ENCODE results near the gene TMEM97. TPM values are rescaled to one million over a fixed set of nuclear protein-coding genes. Genes with fewer than 3 reads are reported as not detected.
A peak's percentile ranks its signal among the peaks of the same experiment; 100 is the strongest.

Gene TMEM97
- 3.7 TPM for total RNA-seq (2013)
- polyA plus RNA-seq, result 1 to 10 TPM; 1.3 to 1.5 (median 1.4) TPM
- 0.97 and 1.8 TPM in 2 replicates for polyA minus RNA-seq
- 0.92 to 10.9 (median 2.0) reads per million in 11 experiments for total RNA-seq

DNA sequence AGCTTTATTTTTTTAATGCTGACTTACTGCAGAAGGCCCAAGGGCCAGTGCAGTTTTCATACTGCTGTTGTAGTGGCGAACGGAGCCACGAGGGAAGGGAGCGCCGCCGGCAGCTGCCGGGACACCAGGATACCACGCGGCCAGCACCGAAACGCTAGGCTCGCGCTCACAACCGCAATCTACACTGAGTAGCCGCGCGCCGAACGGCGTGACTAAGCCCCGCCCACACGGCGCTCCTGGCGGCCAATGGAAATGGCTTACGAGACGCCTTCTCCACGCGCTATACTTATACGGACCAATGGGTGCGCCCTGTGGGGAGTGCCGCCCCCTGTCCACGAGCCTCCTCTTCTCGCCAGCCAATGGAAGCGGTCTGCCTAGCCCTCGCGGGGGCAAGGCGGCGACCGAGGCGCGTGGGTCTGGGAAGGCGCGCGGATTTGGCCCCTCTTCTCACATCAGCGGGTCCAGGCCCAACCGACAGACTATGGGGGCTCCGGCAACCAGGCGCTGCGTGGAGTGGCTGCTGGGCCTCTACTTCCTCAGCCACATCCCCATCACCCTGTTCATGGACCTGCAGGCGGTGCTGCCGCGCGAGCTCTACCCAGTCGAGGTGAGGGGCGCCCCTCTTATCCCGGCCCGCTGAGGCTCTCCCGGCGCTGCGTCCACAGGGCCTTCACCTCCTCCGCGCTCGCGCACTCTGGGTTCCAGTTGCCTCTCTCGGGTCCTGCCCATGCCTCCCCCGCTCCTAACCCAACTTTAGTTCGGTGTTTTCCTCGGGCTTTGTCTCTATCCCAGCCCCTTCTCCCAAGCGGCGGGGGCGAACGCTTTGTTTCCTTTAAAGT, at the start of gene TMEM97:
Gene TMEM97 (plus strand): TSS at position 442 of the 839 bp plus-strand sequence. CDS start 40 bp downstream, at position 482.
- peak within 1 kb of the TSS; percentile 11 to 64 for H3K27ac ChIP-seq (ENCODE audit: low read depth in 1 of 2, low read length in 2 of 2)
- Mint-ChIP-seq H3K9me3 (no peaks in the 10 kb centered on the region), H3K4me1 (peaks cover 21% of the 10 kb centered on the region), H3K27ac (peak within 1 kb of the TSS; percentile 15 to 82 (median 62)), H3K27me3 (ENCODE audit: low read depth in 3 of 3) (peaks cover 9 to 19% (median 17%) of the 10 kb centered on the region in 3 donors), H3K36me3 (no peaks in the 10 kb centered on the region), H3K4me3 (peak within 1 kb of the TSS; percentile 93 to 95)
- no peaks in the 10 kb centered on the region for H3K36me3 ChIP-seq (replicated peaks in 1 of 2; ENCODE audit: control insufficient read depth in 1 of 2, insufficient read depth in 2 of 2, low read length in 2 of 2)
- peak within 1 kb of the TSS; percentile 97 for H2AFZ ChIP-seq (ENCODE audit: insufficient read depth, low read depth, low read length, poor library complexity, severe bottlenecking)
- peak; percentile 94 to 97 (median 95) for DNase-seq
- H4K20me1 ChIP-seq (ENCODE audit: insufficient read depth, low read length), result no peaks in the 10 kb centered on the region
- WGBS (ENCODE audit: insufficient coverage), result 0% methylated on average over 62 of the region's 72 CpGs
- H3K4me2 ChIP-seq (replicated peaks; ENCODE audit: extremely low read depth, low read length, poor library complexity, severe bottlenecking), result peak within 1 kb of the TSS; percentile 99
- peaks cover 23 to 29% of the 10 kb centered on the region in 2 donors for H3K4me1 ChIP-seq (ENCODE audit: control insufficient read depth in 1 of 2, insufficient read depth in 2 of 2, low read length in 2 of 2)
- no peaks in the 10 kb centered on the region for H3K9me3 ChIP-seq (replicated peaks in 1 of 2; ENCODE audit: control insufficient read depth in 1 of 2, insufficient read depth in 1 of 2, low read length in 2 of 2)
- intact Hi-C loops (cut with micrococcal nuclease), result no loop called here
- TF ChIP-seq CTCF (IDR thresholded peaks at IDR 0.05), result no peak
- H3K4me3 ChIP-seq (replicated peaks in 1 of 3; ENCODE audit: low read depth in 2 of 3, low read length in 3 of 3), result peak within 1 kb of the TSS; percentile 52 to 87 (median 75)
- peaks cover 30% of the 10 kb centered on the region for H3K79me2 ChIP-seq (ENCODE audit: insufficient read depth, low read length)
- peaks cover 0 to 5% of the 10 kb centered on the region in 2 donors for H3K27me3 ChIP-seq (ENCODE audit: control insufficient read depth in 2 of 2, insufficient read depth in 2 of 2, low read length in 2 of 2)
- peak within 1 kb of the TSS; percentile 58 for H3K9ac ChIP-seq (ENCODE audit: insufficient read depth, low read length, poor library complexity, severe bottlenecking)

DNA sequence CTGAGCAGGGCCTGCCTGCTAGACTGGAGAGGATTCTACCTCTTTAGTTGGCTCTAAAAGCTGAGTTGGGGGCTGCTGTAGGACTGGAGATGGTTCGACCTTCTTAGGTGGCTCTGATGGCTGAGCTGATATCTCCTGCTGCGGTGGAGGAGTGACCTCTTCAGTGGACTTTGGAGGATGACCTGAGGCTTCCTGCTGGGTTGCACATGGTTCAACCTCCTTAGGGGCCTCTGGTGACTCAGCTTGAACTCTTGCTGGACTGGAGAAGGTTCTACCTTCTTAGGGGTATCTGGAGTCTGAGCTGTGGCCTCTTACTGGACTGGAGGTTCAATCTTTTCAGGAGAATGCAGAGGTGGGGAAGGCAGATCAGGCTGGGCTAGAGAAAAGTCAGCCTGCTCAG, 48.9 kb upstream of the TMEM97 start:
- no peak for DNase-seq
- intact Hi-C loops (cut with micrococcal nuclease), result no loop called here
- Histone ChIP-seq H3K4me1 (ENCODE audit: control insufficient read depth in 1 of 2, insufficient read depth in 2 of 2, low read length in 2 of 2) (no peaks in the 10 kb centered on the region), H3K27ac (ENCODE audit: low read depth in 1 of 2, low read length in 2 of 2) (no peak overlapping the region), H3K36me3 (replicated peaks in 1 of 2; ENCODE audit: control insufficient read depth in 1 of 2, insufficient read depth in 2 of 2, low read length in 2 of 2) (no peaks in the 10 kb centered on the region), H3K4me2 (replicated peaks; ENCODE audit: extremely low read depth, low read length, poor library complexity, severe bottlenecking) (no peak overlapping the region), H2AFZ (ENCODE audit: insufficient read depth, low read depth, low read length, poor library complexity, severe bottlenecking) (no peak overlapping the region), H3K4me3 (replicated peaks in 1 of 3; ENCODE audit: low read depth in 2 of 3, low read length in 3 of 3) (no peak overlapping the region), H3K27me3 (ENCODE audit: control insufficient read depth in 2 of 2, insufficient read depth in 2 of 2, low read length in 2 of 2) (peaks cover 7 to 14% of the 10 kb centered on the region in 2 donors), H3K9ac (ENCODE audit: insufficient read depth, low read length, poor library complexity, severe bottlenecking) (no peak overlapping the region), H3K9me3 (replicated peaks in 1 of 2; ENCODE audit: control insufficient read depth in 1 of 2, insufficient read depth in 1 of 2, low read length in 2 of 2) (peaks cover 30 to 33% of the 10 kb centered on the region in 2 donors), H3K79me2 (ENCODE audit: insufficient read depth, low read length) (no peaks in the 10 kb centered on the region), H4K20me1 (ENCODE audit: insufficient read depth, low read length) (no peaks in the 10 kb centered on the region)
- TF ChIP-seq CTCF (IDR thresholded peaks at IDR 0.05), result no peak
- H3K9me3 Mint-ChIP-seq, result peaks cover 17 to 41% (median 32%) of the 10 kb centered on the region in 7 donors
- H3K27ac Mint-ChIP-seq, result no peak overlapping the region
- no peaks in the 10 kb centered on the region for H3K36me3 Mint-ChIP-seq
- peaks cover 22 to 44% (median 28%) of the 10 kb centered on the region in 3 donors for H3K27me3 Mint-ChIP-seq (ENCODE audit: low read depth in 3 of 3)
- H3K4me1 Mint-ChIP-seq, result no peaks in the 10 kb centered on the region
- whole genome bisulfite sequencing (ENCODE audit: insufficient coverage), result 67% methylated on average over 1 of the region's 2 CpGs
- no peak overlapping the region for H3K4me3 Mint-ChIP-seq

Measured in CD14-positive monocyte (primary cell).